Measurements from ENCODE around the gene PTGER2. TPM values are rescaled to one million over a fixed set of nuclear protein-coding genes. Genes with fewer than 3 reads are reported as not detected.

PTGER2 gene
- total RNA-seq, 1 experiment from 2014 or later: 0.41 TPM

DNA sequence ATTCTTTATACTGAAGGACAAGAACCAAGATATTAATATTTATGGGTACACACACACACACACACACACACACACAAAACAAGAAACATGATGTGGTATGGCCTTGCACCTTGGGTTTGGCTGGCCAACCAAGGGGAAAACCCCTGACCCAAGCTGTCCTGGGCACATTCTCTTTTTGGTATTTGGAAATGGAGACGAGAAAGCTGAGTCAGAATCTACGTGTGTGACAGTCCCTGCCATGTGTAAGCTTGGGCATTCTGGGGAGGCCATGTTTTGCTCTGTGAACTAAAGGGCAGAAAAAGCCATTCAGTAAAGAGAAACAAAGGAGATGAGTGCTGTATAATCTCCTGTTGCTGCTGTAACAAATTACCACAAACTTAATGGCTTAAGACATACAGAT is 35.6 kb downstream of the PTGER2 start:
- POLR2A ChIA-PET: no interaction called here
- CTCF ChIA-PET: no interaction called here
- TF ChIP-seq SIN3A (IDR thresholded peaks at IDR 0.05; ENCODE audit: borderline replicate concordance, insufficient read depth, low read depth, low read length) (no peak), POLR2AphosphoS5 (IDR thresholded peaks at IDR 0.05; ENCODE audit: low read depth, low read length) (no peak), TCF7L2 (IDR thresholded peaks at IDR 0.05; ENCODE audit: low read depth, low read length) (no peak)
- TF ChIP-seq, protein P1, sequence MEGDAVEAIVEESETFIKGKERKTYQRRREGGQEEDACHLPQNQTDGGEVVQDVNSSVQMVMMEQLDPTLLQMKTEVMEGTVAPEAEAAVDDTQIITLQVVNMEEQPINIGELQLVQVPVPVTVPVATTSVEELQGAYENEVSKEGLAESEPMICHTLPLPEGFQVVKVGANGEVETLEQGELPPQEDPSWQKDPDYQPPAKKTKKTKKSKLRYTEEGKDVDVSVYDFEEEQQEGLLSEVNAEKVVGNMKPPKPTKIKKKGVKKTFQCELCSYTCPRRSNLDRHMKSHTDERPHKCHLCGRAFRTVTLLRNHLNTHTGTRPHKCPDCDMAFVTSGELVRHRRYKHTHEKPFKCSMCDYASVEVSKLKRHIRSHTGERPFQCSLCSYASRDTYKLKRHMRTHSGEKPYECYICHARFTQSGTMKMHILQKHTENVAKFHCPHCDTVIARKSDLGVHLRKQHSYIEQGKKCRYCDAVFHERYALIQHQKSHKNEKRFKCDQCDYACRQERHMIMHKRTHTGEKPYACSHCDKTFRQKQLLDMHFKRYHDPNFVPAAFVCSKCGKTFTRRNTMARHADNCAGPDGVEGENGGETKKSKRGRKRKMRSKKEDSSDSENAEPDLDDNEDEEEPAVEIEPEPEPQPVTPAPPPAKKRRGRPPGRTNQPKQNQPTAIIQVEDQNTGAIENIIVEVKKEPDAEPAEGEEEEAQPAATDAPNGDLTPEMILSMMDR (IDR thresholded peaks at IDR 0.05): no peak
- TF ChIP-seq, protein P2, sequence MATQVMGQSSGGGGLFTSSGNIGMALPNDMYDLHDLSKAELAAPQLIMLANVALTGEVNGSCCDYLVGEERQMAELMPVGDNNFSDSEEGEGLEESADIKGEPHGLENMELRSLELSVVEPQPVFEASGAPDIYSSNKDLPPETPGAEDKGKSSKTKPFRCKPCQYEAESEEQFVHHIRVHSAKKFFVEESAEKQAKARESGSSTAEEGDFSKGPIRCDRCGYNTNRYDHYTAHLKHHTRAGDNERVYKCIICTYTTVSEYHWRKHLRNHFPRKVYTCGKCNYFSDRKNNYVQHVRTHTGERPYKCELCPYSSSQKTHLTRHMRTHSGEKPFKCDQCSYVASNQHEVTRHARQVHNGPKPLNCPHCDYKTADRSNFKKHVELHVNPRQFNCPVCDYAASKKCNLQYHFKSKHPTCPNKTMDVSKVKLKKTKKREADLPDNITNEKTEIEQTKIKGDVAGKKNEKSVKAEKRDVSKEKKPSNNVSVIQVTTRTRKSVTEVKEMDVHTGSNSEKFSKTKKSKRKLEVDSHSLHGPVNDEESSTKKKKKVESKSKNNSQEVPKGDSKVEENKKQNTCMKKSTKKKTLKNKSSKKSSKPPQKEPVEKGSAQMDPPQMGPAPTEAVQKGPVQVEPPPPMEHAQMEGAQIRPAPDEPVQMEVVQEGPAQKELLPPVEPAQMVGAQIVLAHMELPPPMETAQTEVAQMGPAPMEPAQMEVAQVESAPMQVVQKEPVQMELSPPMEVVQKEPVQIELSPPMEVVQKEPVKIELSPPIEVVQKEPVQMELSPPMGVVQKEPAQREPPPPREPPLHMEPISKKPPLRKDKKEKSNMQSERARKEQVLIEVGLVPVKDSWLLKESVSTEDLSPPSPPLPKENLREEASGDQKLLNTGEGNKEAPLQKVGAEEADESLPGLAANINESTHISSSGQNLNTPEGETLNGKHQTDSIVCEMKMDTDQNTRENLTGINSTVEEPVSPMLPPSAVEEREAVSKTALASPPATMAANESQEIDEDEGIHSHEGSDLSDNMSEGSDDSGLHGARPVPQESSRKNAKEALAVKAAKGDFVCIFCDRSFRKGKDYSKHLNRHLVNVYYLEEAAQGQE (IDR thresholded peaks at IDR 0.05; ENCODE audit: insufficient read depth in 1 of 2, low read depth in 2 of 2, low read length in 1 of 2): no peak
- Histone ChIP-seq H3K9me3 (ENCODE audit: control insufficient read depth, insufficient read depth, low read depth, low read length) (no peaks in the 10 kb centered on the region), H3K27me3 (ENCODE audit: control insufficient read depth, insufficient read depth, low read length) (no peaks in the 10 kb centered on the region), H3K4me3 (ENCODE audit: low read depth in 2 of 2, low read length in 2 of 2) (no peak overlapping the region), H3K27ac (ENCODE audit: low read length) (no peak overlapping the region), H3K36me3 (ENCODE audit: control insufficient read depth, insufficient read depth, low read length) (no peaks in the 10 kb centered on the region), H3K4me1 (ENCODE audit: control insufficient read depth, insufficient read depth, low read length) (no peaks in the 10 kb centered on the region)
- in situ Hi-C loops (cut with HindIII; ENCODE audit: low pct_unique_long_range_greater_than_20kb, low sequenced_read_pairs) (no loop called here), intact Hi-C loops (cut with micrococcal nuclease; ENCODE audit: unreplicated experiment) (no loop called here)
- BruUV-seq (replicated peaks): no TSS peak
- ATAC-seq (no peak), DNase-seq (ENCODE audit: low read depth, low spot score) (no peak)

DNA sequence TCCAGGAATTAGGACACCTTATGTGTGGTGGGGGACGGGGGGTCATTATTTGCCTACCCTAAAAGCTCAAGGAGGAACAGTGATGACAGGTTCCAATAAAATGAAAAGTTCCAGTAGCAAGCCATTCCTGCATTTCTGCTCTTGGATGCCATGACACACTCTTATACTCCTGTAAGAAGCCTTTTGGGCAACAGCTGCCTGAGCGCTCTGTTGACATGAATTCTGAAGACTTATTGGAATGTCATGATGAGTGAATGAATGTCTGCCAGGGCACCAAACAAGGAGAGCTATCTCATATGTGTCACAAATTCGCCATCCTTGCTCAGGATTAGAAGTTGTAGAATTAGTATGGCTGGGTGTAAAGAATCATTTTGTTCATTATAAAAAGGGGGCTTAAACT is 36.3 kb downstream of the PTGER2 start:
- POLR2A ChIA-PET: no interaction called here
- TF ChIP-seq SIN3A (IDR thresholded peaks at IDR 0.05; ENCODE audit: borderline replicate concordance, insufficient read depth, low read depth, low read length) (no peak), TCF7L2 (IDR thresholded peaks at IDR 0.05; ENCODE audit: low read depth, low read length) (no peak), POLR2AphosphoS5 (IDR thresholded peaks at IDR 0.05; ENCODE audit: low read depth, low read length) (no peak)
- TF ChIP-seq, protein P1 (IDR thresholded peaks at IDR 0.05): no peak
- TF ChIP-seq, protein P2 (IDR thresholded peaks at IDR 0.05; ENCODE audit: insufficient read depth in 1 of 2, low read depth in 2 of 2, low read length in 1 of 2): no peak
- Histone ChIP-seq H3K4me3 (ENCODE audit: low read depth in 2 of 2, low read length in 2 of 2) (no peak overlapping the region), H3K4me1 (ENCODE audit: control insufficient read depth, insufficient read depth, low read length) (no peaks in the 10 kb centered on the region), H3K27ac (ENCODE audit: low read length) (no peak overlapping the region), H3K36me3 (ENCODE audit: control insufficient read depth, insufficient read depth, low read length) (no peaks in the 10 kb centered on the region), H3K27me3 (ENCODE audit: control insufficient read depth, insufficient read depth, low read length) (no peaks in the 10 kb centered on the region), H3K9me3 (ENCODE audit: control insufficient read depth, insufficient read depth, low read depth, low read length) (no peaks in the 10 kb centered on the region)
- BruUV-seq (replicated peaks): no TSS peak
- ATAC-seq: no peak
- no peak for DNase-seq (ENCODE audit: low read depth, low spot score)
- intact Hi-C loops (cut with micrococcal nuclease; ENCODE audit: unreplicated experiment) (no loop called here), in situ Hi-C loops (cut with HindIII; ENCODE audit: low pct_unique_long_range_greater_than_20kb, low sequenced_read_pairs) (no loop called here)
- CTCF ChIA-PET: no interaction called here
